Islet of Langerhans (tissue), 1 donor: ENCODE data around the gene BMPR1A.

Experiments
- FAIRE-seq: peaks from one replicate; lab custom pipeline; 2011; peaks lifted over from hg19 to GRCh38; lab: Jason Lieb, UNC

BMPR1A gene

GRCh38 chr10:86756511-86757112 is at the start of gene BMPR1A:
Gene BMPR1A (plus strand): TSS chr10:86756619. CDS start chr10:86876019, 119,400 bp downstream.
- no peak for FAIRE-seq

DNA sequence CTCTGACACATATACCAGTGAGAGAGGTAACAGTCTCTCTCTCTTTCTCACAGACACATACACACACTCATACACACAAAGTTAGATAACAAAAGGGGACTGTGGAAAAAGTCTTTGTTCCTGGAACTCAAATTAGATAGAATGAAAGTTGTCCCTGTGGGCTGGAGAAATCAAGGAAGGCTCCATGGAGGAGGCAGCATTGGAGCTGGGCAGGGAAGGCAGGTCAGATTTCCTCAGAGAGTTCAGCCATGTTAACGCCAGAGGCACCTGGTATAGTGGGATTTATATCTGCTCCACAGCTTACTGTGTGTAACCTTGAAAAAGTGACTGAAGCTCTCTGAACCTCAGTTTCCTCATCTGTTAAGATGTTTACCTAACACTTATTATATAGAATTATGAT is 49.4 kb upstream of the BMPR1A start:
- FAIRE-seq, result no peak

- no peak for FAIRE-seq
Measured at GRCh38 chr10:86707505-86707904, 48.9 kb upstream of the BMPR1A start.

DNA sequence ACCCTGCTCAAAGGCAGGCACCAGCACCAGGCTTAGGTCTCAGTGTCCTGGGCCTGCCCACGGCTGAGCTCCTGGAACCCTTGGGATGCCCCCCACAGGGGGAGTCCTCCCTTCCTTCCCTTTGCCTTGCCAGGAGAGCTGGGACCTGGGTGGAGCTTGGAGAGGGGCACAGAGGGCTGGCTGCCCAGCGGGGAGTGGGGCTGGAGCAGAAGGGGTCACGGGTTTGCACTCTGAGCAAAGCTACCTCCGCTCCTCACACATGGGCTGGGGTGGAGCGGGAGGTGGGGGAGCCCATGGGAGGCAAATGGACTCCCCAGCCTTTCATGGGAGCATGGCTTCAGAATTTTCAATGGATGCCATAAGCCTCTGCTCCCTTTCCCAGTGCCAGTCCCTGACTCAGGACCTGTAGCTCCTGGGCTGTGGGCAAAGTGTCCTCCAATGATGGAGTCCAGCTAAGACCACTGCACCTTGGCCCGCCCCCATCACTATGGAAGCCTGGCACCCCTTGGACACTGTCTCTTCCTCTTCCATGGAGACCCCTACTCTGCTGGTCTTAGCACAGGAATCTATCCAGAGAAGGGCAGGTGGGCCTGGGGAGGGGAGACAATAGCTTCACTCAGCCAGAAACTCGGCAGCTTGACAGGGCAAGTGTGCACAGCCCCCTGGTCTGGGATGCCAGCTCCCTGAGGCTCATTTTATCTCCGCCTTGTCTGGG is 48.2 kb upstream of the BMPR1A start:
- FAIRE-seq, result no peak

DNA sequence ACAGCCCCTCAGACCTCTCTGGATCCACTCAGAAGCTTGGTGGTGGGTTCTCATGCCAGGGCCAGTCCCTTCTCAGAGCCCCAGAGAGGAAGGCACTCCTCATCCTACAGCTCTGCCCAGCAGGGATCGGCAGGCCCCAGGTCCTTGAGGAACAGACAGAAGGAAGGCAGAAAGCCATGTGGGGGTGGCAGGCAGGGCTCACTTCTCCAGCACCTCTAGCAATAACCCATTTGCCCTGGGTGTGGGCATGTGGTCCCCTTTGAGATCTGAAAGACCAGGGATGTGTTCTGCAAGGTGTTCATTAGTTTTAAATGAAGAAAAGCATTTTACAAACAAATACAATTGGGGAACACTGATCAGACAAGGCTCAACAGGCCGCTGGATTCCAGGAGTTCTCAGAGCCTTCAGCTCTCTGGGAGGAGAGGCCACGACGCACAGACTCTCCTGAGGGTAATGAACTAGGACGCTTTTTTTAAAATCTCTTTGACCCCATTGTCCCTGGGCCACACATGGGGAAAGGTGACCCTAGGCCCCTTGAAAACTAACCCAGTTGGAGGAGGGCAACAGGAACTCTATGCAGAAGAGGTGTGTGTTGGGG is 47.5 kb upstream of the BMPR1A start:
- FAIRE-seq, result no peak

- no peak for FAIRE-seq
Measured at GRCh38 chr10:86709396-86710185, 46.8 kb upstream of the BMPR1A start.

GRCh38 chr10:86710987-86711512 is 45.4 kb upstream of the BMPR1A start:
- no peak for FAIRE-seq

DNA sequence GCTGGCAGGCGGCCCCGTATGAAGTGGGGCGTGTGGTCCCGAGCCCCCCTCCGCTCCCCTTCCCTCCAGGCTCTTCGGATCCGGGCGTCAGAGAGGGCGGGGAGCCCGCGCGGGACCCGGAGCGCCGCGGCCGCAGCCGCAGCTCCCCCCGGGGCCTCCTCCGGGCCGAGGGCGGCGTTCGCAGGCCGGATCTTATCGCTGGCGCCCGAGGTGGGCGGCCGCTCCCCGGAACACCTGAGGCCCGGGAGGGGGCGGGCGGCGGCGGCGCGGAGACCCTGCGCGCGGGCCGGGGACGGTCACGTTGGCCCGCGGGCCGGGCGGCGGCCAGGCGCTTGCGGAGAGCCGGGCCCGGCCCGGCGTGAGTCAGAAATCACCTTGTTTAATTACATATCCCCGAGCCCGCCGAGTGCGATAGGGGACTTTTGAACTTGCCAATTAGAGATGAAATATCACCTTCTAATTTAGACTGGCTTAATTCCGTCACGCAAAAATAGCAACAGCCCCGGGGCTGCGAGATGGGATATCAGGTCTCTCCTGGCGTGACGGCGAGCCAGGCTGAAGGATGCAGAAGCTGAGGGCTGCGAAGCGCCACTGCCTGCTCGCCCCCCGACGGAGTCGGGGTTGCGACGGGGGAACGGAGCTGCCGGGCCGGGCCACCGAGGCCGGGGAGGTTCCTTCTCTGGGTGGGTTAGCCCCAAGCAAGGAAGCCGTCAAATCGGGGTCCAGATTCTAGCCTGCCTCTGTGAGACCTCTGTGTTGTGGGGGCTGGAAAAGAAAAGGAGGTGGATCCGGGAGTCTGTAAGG is 44.7 kb upstream of the BMPR1A start:
- FAIRE-seq, result no peak

GRCh38 chr10:86712317-86712707 is 44.1 kb upstream of the BMPR1A start:
- no peak for FAIRE-seq

- FAIRE-seq, result no peak
Measured at GRCh38 chr10:86715156-86715795, 41.1 kb upstream of the BMPR1A start.

GRCh38 chr10:86715836-86716235 is 40.6 kb upstream of the BMPR1A start:
- FAIRE-seq, result no peak

GRCh38 chr10:86716466-86716865 is 40.0 kb upstream of the BMPR1A start:
- FAIRE-seq, result no peak

DNA sequence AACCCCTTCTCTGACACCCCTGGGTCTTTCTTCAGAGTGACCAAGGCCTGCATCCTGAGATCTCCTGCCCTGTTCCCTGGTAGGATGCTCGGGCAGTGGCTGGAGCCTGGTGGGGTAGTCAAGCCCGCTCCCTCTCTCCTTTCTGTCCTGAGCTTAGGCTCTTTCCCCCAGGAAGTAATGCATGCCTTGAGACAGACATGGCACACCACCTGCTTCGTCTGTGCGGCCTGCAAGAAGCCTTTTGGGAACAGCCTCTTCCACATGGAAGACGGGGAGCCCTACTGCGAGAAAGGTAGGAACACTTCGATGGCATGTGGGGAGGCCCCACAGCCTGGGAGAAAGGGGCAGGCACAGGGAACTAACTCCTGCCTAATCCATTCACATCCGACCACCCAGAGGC is 37.9 kb upstream of the BMPR1A start:
- no peak for FAIRE-seq

DNA sequence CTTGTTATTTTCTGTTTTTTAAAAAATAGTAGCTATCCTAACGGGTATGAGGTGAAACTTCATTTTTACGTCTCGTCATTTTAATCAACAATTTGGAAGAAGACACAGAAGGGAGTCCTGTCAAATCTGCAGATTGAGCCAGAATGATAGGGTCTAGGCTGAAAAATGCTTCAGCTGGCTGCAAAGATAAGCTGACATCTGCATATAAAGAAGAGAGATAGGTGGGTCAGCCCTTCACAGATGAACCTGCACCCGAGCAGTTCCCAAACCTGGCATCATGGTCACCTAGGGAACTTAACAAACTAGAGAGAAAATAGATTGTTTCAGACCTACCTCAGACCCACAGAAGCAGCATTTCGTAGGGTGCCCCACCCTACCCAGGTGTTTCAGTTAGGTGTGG is 35.2 kb upstream of the BMPR1A start:
- FAIRE-seq, result no peak

DNA sequence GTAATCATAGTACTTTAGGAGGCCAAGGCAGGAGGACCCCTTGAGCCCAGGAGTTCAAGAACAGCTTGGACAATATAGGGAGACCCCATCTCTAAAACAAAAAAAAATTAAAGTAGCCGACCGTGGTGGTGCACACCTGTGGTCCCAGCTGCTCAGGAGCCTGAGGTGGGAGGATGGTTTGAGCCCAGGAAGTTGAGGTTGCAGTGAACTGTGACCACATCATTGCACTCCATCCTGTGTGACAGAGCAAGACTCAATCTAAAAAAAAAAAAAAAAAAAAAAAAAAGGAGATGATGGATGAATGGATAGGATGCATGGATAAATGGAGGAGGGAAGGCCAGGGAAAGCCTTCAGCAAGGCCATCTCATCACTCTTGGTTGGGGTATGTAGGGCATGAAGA is 33.4 kb upstream of the BMPR1A start:
- FAIRE-seq, result no peak

DNA sequence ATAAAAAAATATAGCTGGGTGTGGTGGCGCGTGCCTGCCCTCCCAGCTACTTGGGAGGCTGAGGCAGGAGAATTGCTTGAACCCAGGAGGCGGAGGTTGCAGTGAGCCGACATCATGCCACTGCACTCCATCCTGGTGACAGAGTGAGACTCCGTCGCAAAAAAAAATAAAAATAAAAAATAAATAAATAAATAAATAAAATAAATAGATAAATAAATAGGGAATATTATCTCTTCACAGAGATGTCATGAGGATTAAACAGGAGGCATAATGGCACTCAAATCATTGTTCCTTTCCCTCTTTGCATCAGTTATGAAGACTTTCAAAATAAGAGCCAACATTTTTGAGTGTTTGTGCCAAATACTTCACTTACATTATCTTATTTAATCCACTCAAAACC is 32.0 kb upstream of the BMPR1A start:
- FAIRE-seq, result no peak

DNA sequence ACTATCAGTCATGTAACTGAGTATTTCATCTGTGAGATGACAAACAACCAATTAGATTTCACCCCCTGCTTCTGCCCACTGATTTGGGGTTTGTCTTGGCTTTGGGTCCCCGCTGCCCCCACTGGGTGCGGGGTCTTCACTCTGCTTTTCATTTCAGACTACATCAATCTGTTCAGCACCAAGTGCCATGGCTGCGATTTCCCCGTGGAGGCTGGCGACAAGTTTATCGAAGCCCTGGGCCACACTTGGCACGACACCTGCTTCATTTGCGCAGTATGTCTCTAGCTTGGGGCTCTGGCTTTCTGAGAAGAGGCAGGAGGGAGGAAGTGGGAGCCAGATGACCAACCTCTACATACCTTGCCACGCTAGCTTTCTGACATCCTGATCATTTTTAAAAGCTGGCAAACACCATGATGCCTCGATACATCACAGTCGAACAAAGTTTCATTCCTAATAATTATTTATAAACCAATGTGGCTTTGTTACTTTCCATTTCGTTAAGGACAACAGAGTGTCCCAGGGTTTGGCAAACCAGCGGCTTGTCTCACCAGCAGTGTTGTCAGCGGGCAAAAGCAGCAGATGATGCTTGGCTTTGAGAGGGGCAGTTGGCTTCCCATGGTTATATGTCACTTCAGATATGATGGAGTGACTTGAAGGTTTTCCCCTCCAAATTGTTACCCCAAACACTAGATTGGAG is 30.3 kb upstream of the BMPR1A start:
- no peak for FAIRE-seq

DNA sequence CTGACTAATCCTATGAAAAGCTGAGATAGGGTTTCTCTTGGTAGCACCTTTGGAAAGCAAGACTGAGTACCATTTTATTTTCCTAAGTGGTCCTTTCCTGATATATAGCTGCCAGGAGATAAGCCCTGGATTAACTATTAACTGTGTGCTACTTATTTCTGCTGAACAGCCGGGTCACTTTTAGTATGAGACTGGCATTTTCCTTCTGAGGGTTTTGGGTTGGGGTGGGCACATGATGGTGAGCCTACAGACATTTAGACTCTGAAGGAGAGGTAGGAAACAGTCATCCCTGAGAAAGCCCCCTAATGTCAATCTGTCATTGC is 29.8 kb upstream of the BMPR1A start:
- FAIRE-seq, result no peak

DNA sequence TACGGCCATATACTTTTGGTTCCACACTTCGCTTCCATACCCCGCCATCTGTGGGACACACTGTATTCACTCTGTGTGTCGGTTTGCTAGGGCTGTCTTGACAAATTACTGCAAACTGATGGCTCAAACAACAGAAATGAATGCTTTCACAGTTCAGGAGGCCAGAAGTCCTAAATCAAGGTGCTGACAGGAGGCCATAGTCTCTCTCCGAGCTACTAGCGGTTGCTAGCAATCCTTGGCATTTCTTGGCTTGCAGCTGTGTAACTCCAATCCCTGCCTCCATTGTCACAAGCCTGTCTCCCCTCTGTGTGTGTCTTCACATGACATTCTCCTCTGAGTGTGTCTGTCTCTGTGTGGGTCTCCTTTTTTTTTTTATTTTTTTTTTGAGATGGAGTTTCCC is 28.9 kb upstream of the BMPR1A start:
- no peak for FAIRE-seq

- no peak for FAIRE-seq
Measured at GRCh38 chr10:86728056-86728455, 28.4 kb upstream of the BMPR1A start.

- FAIRE-seq, result no peak
Measured at GRCh38 chr10:86729677-86730076, 26.7 kb upstream of the BMPR1A start.
